ENCODE results near the gene RANGAP1. TPM values are rescaled to one million over a fixed set of nuclear protein-coding genes. Genes with fewer than 3 reads are reported as not detected.

The RANGAP1 gene
- total RNA-seq, 1 donor from 2014 or later, result 56.4 TPM

DNA sequence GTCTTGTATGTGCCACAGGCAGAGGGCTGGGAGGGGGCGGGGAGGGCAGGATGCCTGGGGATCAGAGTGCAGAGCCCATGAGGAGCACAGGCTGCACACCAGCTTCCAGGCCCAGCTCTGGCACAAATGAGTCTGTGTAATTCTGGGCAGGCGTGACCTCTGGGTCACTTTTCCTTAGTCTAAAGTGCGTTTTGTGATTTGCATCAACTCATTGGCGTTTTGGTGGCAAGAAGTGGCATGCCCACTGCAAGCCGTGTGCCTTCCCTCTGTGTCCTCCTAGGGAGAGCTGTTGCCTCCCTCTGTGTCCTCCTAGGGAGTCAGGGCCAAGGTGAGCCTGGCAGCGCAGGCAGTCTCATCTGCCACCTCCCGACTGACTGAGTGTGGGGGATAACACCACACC lies 62.5 kb downstream of the RANGAP1 start:
- Mint-ChIP-seq H3K4me3 (no peak overlapping the region), H3K36me3 (ENCODE audit: low read depth) (peaks cover 85% of the 10 kb centered on the region), H3K9me3 (no peaks in the 10 kb centered on the region), H3K27ac (no peak overlapping the region), H3K4me1 (no peaks in the 10 kb centered on the region), H3K27me3 (no peaks in the 10 kb centered on the region)
- TF ChIP-seq, protein P1, sequence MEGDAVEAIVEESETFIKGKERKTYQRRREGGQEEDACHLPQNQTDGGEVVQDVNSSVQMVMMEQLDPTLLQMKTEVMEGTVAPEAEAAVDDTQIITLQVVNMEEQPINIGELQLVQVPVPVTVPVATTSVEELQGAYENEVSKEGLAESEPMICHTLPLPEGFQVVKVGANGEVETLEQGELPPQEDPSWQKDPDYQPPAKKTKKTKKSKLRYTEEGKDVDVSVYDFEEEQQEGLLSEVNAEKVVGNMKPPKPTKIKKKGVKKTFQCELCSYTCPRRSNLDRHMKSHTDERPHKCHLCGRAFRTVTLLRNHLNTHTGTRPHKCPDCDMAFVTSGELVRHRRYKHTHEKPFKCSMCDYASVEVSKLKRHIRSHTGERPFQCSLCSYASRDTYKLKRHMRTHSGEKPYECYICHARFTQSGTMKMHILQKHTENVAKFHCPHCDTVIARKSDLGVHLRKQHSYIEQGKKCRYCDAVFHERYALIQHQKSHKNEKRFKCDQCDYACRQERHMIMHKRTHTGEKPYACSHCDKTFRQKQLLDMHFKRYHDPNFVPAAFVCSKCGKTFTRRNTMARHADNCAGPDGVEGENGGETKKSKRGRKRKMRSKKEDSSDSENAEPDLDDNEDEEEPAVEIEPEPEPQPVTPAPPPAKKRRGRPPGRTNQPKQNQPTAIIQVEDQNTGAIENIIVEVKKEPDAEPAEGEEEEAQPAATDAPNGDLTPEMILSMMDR (IDR thresholded peaks at IDR 0.05), result no peak
- ChIA-PET CTCF (no interaction called here), POLR2A (no interaction called here)
- intact Hi-C loops (cut with micrococcal nuclease), result no loop called here
- DNase-seq (no peak), ATAC-seq (ENCODE audit: low read depth) (no peak)

DNA sequence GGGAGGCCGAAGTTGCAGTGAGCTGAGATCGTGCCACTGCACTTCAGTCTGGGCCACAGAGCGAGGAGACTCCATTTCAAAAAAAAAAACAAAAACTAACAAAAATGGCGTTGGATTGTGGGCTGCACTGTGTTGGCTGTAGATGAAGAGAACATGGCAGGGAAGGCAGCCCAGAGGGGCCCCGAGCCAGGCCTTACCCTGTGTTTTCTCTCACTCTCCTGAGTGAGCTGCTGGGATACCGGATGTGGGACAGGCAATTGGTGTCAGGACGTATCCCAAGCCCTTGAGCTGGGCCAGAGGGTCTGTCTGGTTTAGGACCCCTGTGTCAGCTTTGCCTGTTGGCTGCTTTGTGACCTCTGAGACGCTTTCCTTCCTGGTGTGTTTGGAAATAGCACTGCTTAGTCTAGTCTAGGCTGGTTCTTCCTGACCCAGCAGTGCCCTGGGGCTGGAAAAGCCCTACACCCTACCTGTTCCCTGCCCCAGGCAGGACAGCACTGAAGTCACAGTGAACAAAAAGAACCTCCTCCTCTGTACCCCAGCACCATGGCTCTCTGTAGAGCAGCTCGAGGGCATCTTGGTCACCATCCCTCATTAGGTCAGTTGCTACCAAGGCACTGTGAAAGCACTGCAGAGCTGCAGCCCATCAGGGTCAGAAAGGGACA lies 63.0 kb downstream of the RANGAP1 start:
- ChIA-PET CTCF (no interaction called here), POLR2A (no interaction called here)
- intact Hi-C loops (cut with micrococcal nuclease), result no loop called here
- TF ChIP-seq, protein P1 (IDR thresholded peaks at IDR 0.05), result no peak
- no peak overlapping the region for H3K4me3 Mint-ChIP-seq
- peaks cover 1% of the 10 kb centered on the region for H3K4me1 Mint-ChIP-seq
- H3K27me3 Mint-ChIP-seq, result no peaks in the 10 kb centered on the region
- no peaks in the 10 kb centered on the region for H3K9me3 Mint-ChIP-seq
- ATAC-seq (ENCODE audit: low read depth), result no peak
- no peak for DNase-seq
- H3K36me3 Mint-ChIP-seq (ENCODE audit: low read depth), result peaks cover 82% of the 10 kb centered on the region
- no peak overlapping the region for H3K27ac Mint-ChIP-seq

DNA sequence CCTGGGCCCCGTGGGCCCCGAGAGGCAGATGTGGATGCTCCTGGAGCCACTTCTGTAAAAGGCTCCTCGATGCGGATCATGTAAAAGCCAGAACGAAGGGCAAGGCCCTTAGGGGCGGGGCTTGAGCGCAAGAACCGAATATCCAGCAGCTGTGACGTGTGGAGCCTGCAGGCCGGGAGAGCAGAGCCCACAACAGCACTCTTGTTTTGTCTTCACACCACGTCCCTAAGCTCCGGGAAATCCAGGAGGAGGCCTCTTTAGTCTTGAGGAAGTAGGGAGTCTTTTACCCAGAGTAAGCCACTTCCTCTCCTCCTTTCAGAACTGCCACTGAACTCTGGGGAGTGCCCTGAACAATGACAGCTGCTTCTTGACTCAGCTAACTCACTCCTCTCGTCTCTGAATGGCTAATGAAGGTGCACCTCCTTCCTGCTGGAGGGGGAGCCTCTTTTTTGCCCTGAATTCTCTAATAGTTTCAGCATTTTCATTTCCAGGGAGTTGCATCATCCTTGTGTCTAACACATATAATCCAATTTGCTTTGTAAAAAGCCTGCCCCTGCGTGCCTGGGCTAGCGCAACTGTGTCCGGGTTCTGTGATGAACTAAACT lies 68.3 kb downstream of the RANGAP1 start:
- Mint-ChIP-seq H3K4me1 (peaks cover 12% of the 10 kb centered on the region), H3K36me3 (ENCODE audit: low read depth) (peaks cover 64% of the 10 kb centered on the region), H3K27me3 (no peaks in the 10 kb centered on the region), H3K27ac (peak overlapping the region; percentile 69), H3K9me3 (no peaks in the 10 kb centered on the region), H3K4me3 (peak overlapping the region; percentile 68)
- ATAC-seq (ENCODE audit: low read depth) (peak; percentile 88), DNase-seq (peak; percentile 29)
- ChIA-PET POLR2A (interaction anchor here (0.5 to 1.7 kb wide), 6 partner anchors 11 to 164 kb away, joined by 3 to 10 read pairs (median 8); partner anchors contain the start of gene TEF), CTCF (interaction anchor here (1.0 to 1.6 kb wide), 2 partner anchors 20 to 295 kb away, joined by 4 to 9 read pairs; no protein-coding TSS in a partner anchor)
- intact Hi-C loops (cut with micrococcal nuclease), result loop anchor here (1.0 to 5.0 kb wide), 2 partner anchors 12 to 40 kb away; partner anchors contain the start of gene L3MBTL2
- TF ChIP-seq, protein P1 (IDR thresholded peaks at IDR 0.05), result no peak

DNA sequence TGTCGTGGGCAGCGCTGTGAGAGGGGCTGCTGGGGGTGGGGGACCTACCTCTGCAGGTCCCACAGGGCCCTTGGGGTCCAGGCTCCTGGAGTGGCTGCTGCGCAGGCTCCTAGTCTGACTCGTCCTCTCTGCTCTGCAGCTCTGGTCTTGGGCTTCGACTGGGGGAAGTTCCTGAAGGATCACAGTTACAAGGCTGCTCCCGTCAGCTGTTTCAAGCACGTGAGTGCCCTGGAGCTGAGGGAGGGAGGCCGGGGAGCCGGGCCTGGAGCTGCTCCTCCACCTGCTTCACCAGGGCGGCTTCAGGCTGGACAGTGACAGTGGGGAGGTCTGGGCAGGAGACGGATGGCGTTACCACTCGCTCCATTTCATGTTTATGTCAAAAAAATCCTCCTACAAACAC lies 69.0 kb downstream of the RANGAP1 start:
- no peak for DNase-seq
- ChIA-PET POLR2A (interaction anchor here (0.5 to 1.7 kb wide), 5 partner anchors 10 to 164 kb away, joined by 3 to 10 read pairs (median 7); partner anchors contain the start of gene TEF), CTCF (interaction anchor here (1.0 kb wide), 1 partner anchor 294 kb away, joined by 4 read pairs; no protein-coding TSS in a partner anchor)
- Mint-ChIP-seq H3K4me3 (no peak overlapping the region), H3K9me3 (no peaks in the 10 kb centered on the region), H3K27ac (no peak overlapping the region), H3K27me3 (no peaks in the 10 kb centered on the region), H3K4me1 (peaks cover 12% of the 10 kb centered on the region), H3K36me3 (ENCODE audit: low read depth) (peaks cover 59% of the 10 kb centered on the region)
- no peak for ATAC-seq (ENCODE audit: low read depth)
- TF ChIP-seq, protein P1 (IDR thresholded peaks at IDR 0.05), result no peak
- intact Hi-C loops (cut with micrococcal nuclease), result loop anchor here (1.0 to 5.0 kb wide), 2 partner anchors 12 to 40 kb away; partner anchors contain the start of gene L3MBTL2

DNA sequence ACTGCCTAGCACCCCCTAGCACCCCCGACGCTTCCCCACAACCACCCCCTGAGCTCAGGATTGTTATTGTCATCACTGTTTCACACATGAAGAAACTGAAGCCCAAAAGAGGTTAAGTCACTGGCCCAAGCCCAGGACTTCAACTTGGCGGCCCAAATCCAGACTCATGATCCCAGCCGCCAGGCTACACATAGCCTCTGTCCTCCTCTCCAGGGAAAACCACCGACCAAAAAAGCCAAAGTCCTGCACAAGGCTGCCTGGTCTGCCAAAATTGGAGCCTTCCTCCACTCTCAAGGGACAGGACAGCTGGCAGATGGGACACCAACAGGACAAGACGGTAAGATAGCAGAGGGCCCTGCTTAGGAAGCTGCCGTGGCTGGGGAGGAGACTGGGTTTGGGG lies 70.1 kb downstream of the RANGAP1 start:
- TF ChIP-seq, protein P1 (IDR thresholded peaks at IDR 0.05), result no peak
- Mint-ChIP-seq H3K9me3 (no peaks in the 10 kb centered on the region), H3K4me1 (peaks cover 12% of the 10 kb centered on the region), H3K27me3 (no peaks in the 10 kb centered on the region), H3K27ac (no peak overlapping the region), H3K4me3 (no peak overlapping the region), H3K36me3 (ENCODE audit: low read depth) (peaks cover 51% of the 10 kb centered on the region)
- CTCF ChIA-PET, result no interaction called here
- intact Hi-C loops (cut with micrococcal nuclease), result loop anchor here (5.0 kb wide), 1 partner anchor 39 kb away; no protein-coding TSS in a partner anchor
- DNase-seq (no peak), ATAC-seq (ENCODE audit: low read depth) (no peak)
- POLR2A ChIA-PET, result no interaction called here

All from activated B cell treated with CpG ODN at 0.5 μM for 24 hours (primary cell).